ENCODE measurements around the gene TRANK1. TPM values are rescaled to one million over a fixed set of nuclear protein-coding genes. Genes with fewer than 3 reads are reported as not detected.

TRANK1 gene
- total and polyA plus RNA-seq, 2 of the 8 experiments (the other 6 are each of a cell fraction or from before 2014, with no cell fraction given): 2.9 to 8.8 TPM

- H4K91ac ChIP-seq (replicated peaks; ENCODE audit: insufficient read length, low read length): no peak overlapping the region
- 89% methylated on average over 1 of the region's 1 CpG; no CpG with 5 or more reads in 1 of the 2 experiments for WGBS, 2 experiments (ENCODE audit: extremely low coverage in 1 of 2, insufficient coverage in 1 of 2, insufficient read length in 1 of 2, insufficient replicate concordance in 2 of 2, low coverage in 1 of 2, low lambda C conversion rate in 2 of 2, missing lambda C conversion rate in 1 of 2)
- H2BK5ac ChIP-seq (ENCODE audit: low read depth, low read length): no peak overlapping the region
- no peaks in the 10 kb centered on the region for H3K23me2 ChIP-seq (ENCODE audit: low read depth, low read length)
- POLR2A ChIA-PET (ENCODE audit: partially characterized antibody): no interaction called here
- no peak overlapping the region for H3K14ac ChIP-seq (ENCODE audit: insufficient read length)
- no peaks in the 10 kb centered on the region for H4K20me1 ChIP-seq (replicated peaks in 1 of 2; ENCODE audit: control insufficient read depth in 1 of 2, insufficient read depth in 2 of 2, low read length in 2 of 2)
- CTCF ChIA-PET (ENCODE audit: partially characterized antibody): interaction anchor here (1.2 kb wide), 1 partner anchor 17 kb away, joined by 3 read pairs; the partner anchor contains the start of gene TRANK1
- H2BK15ac ChIP-seq (ENCODE audit: low read length): no peak overlapping the region
- no peak overlapping the region for H2BK20ac ChIP-seq (ENCODE audit: low read length)
- no peaks in the 10 kb centered on the region for H3K27me3 ChIP-seq (replicated peaks in 1 of 4; ENCODE audit: control insufficient read depth in 3 of 4, extremely low read depth in 1 of 4, insufficient read depth in 3 of 4, low read length in 3 of 4)
- FAIRE-seq: no peak
- H4K5ac ChIP-seq (ENCODE audit: insufficient read length, low read depth, low read length): no peak overlapping the region
- no peaks in the 10 kb centered on the region for H3K79me1 ChIP-seq (ENCODE audit: low read depth, low read length)
- H3K27ac ChIP-seq (ENCODE audit: low read depth, low read length): no peak overlapping the region
- H2AFZ ChIP-seq (ENCODE audit: low read length): no peak overlapping the region
- no peak overlapping the region for H3K4me2 ChIP-seq (ENCODE audit: insufficient read depth in 1 of 2, low read depth in 2 of 2, low read length in 2 of 2)
- no peak overlapping the region for H3K56ac ChIP-seq (replicated peaks; ENCODE audit: insufficient read length, low read depth, low read length)
- no peak overlapping the region for H3K4me3 ChIP-seq (ENCODE audit: extremely low read depth in 1 of 4, insufficient read depth in 2 of 4, low read depth in 3 of 4, low read length in 4 of 4)
- H3K79me2 ChIP-seq (ENCODE audit: control insufficient read depth in 1 of 2, insufficient read depth in 2 of 2, low read length in 2 of 2): no peaks in the 10 kb centered on the region
- H2BK120ac ChIP-seq (replicated peaks; ENCODE audit: low read depth, low read length): no peak overlapping the region
- no peak for DNase-seq (ENCODE audit: low read depth in 1 of 2, low spot score in 2 of 2)
- no peak overlapping the region for H2AK5ac ChIP-seq (ENCODE audit: low read depth, low read length)
- H3K4ac ChIP-seq (replicated peaks; ENCODE audit: insufficient read length, low read depth, low read length): no peak overlapping the region
- no peak overlapping the region for H4K8ac ChIP-seq (ENCODE audit: extremely low read depth, insufficient read depth, low read length)
- peaks cover 2 to 9% (median 5%) of the 10 kb centered on the region in 4 experiments; a peak in 5 of 7 replicates for H3K4me1 ChIP-seq (replicated peaks in 1 of 4; ENCODE audit: control insufficient read depth in 3 of 4, insufficient read depth in 4 of 4, low read length in 3 of 4)
- H3K36me3 ChIP-seq (ENCODE audit: control insufficient read depth in 2 of 4, insufficient read depth in 4 of 4, low read length in 3 of 4): no peaks in the 10 kb centered on the region
- no peak overlapping the region for H3K9ac ChIP-seq (replicated peaks in 1 of 4; ENCODE audit: extremely low read depth in 1 of 4, low read depth in 3 of 4, low read length in 3 of 4)
- H3K23ac ChIP-seq (ENCODE audit: insufficient read length): no peak overlapping the region
- no peak overlapping the region for H3K18ac ChIP-seq (ENCODE audit: extremely low read depth, low read length)
- no peaks in the 10 kb centered on the region for H3K9me3 ChIP-seq (ENCODE audit: insufficient read depth in 2 of 2, low read depth in 1 of 2, low read length in 1 of 2)
- H2BK12ac ChIP-seq (ENCODE audit: low read depth, low read length): no peak overlapping the region
- TF ChIP-seq SAP30 (IDR thresholded peaks at IDR 0.05; ENCODE audit: insufficient read depth, insufficient replicate concordance, low read length) (no peak), SIX5 (IDR thresholded peaks at IDR 0.05; ENCODE audit: low read depth, low read length) (no peak), NRF1 (IDR thresholded peaks at IDR 0.05; ENCODE audit: low read depth, low read length) (no peak), RAD21 (IDR thresholded peaks at IDR 0.05 in 1 of 2, conservative IDR thresholded peaks at IDR 0.05 in 1 of 2; ENCODE audit: low read depth in 2 of 2, low read length in 2 of 2) (no peak), SRF (IDR thresholded peaks at IDR 0.05; ENCODE audit: low read depth, low read length) (no peak), TBP (IDR thresholded peaks at IDR 0.05; ENCODE audit: low read depth, low read length) (no peak), KDM1A (IDR thresholded peaks at IDR 0.05; ENCODE audit: borderline replicate concordance, low read length) (no peak), ATF3 (IDR thresholded peaks at IDR 0.05; ENCODE audit: insufficient read depth, low read depth, low read length) (no peak), CREB1 (IDR thresholded peaks at IDR 0.05) (no peak), SP1 (IDR thresholded peaks at IDR 0.05; ENCODE audit: low read depth, low read length) (no peak), SP4 (IDR thresholded peaks at IDR 0.05; ENCODE audit: low read length) (no peak)
- TF ChIP-seq, protein P1, sequence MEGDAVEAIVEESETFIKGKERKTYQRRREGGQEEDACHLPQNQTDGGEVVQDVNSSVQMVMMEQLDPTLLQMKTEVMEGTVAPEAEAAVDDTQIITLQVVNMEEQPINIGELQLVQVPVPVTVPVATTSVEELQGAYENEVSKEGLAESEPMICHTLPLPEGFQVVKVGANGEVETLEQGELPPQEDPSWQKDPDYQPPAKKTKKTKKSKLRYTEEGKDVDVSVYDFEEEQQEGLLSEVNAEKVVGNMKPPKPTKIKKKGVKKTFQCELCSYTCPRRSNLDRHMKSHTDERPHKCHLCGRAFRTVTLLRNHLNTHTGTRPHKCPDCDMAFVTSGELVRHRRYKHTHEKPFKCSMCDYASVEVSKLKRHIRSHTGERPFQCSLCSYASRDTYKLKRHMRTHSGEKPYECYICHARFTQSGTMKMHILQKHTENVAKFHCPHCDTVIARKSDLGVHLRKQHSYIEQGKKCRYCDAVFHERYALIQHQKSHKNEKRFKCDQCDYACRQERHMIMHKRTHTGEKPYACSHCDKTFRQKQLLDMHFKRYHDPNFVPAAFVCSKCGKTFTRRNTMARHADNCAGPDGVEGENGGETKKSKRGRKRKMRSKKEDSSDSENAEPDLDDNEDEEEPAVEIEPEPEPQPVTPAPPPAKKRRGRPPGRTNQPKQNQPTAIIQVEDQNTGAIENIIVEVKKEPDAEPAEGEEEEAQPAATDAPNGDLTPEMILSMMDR (IDR thresholded peaks at IDR 0.05; ENCODE audit: control extremely low read depth in 1 of 3, insufficient read depth in 1 of 3, low read depth in 1 of 3, low read length in 3 of 3): no peak
These were observed 16.6 kb downstream of the TRANK1 start for GRCh38 chr3:36928220-36928619.

Measured in H1 (cell line).